Neural progenitor cell (in vitro differentiated cells): ENCODE measurements around the gene TTLL12.

ENCODE experiments used
- CTCF ChIP-seq: fragments of 200-600 bp; sonication (generic); IDR thresholded peaks from 2 replicates; pipeline ENCODE4 v1.5.1; 2017; ENCODE audit warnings: antibody characterized with exemption, mild to moderate bottlenecking
- EZH2 ChIP-seq: fragments of 200-600 bp; sonication (generic); IDR thresholded peaks from 2 replicates; pipeline ENCODE4 v1.6.1; 2017; ENCODE audit warnings: antibody characterized with exemption, mild to moderate bottlenecking, moderate library complexity

DNA sequence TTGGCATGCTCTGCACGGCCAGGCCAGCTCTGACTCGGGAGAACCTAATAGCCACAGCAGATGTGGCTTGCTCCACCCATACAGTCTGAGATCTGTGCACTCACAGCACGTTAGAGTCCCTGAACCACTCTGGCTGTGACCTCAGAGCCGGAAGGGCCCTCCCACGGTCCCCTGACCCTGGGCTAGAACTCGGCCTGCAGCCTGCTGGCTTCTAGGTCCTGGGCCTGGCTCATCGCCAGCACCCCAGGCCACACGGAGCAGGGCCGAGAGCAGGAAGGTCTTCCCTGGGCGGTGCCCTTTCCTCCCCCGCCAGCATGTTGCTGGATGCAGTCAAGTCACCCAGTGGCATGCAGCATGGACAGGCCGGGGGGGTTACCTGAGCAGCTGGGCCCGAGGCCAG is 35.3 kb upstream of the TTLL12 start:
- TF ChIP-seq CTCF, result no peak
- TF ChIP-seq EZH2, result no peak
